NOMO-1 treated with DMSO at 0.1 percent for 48 hours (cell line): ENCODE data around the gene PCBP4.

ENCODE experiments used
- DNase-seq: peaks from one replicate; lab custom pipeline; 2025; ENCODE audit not compliant: unreplicated experiment; lab: John Stamatoyannopoulos, UW

PCBP4 gene

GRCh38 chr3:51955893-51956770 lies 11.1 kb downstream of the PCBP4 start:
- DNase-seq: no peak

- DNase-seq: no peak
These were observed 11.9 kb downstream of the PCBP4 start, which contains the start of gene GPR62 for GRCh38 chr3:51955175-51955892. Gene GPR62, plus strand, starts transcription at chr3:51955381. Its CDS starts 272 bp downstream, at chr3:51955653.

- DNase-seq: no peak
These were observed 12.5 kb downstream of the PCBP4 start for GRCh38 chr3:51954713-51955112.

- DNase-seq: peak; percentile 63
These were observed 13.1 kb downstream of the PCBP4 start for GRCh38 chr3:51954105-51954504.

- peak; percentile 82 for DNase-seq
These were observed 13.8 kb downstream of the PCBP4 start for GRCh38 chr3:51953445-51953844.

GRCh38 chr3:51950899-51951298 lies 16.4 kb downstream of the PCBP4 start:
- DNase-seq: no peak

GRCh38 chr3:51949121-51949520 lies 18.1 kb downstream of the PCBP4 start:
- DNase-seq: no peak

- no peak for DNase-seq
These were observed 19.2 kb downstream of the PCBP4 start for GRCh38 chr3:51948016-51948580.

- DNase-seq: no peak
These were observed 19.9 kb downstream of the PCBP4 start for GRCh38 chr3:51947215-51947900.

- no peak for DNase-seq
These were observed 20.5 kb downstream of the PCBP4 start for GRCh38 chr3:51946796-51947195.

GRCh38 chr3:51945926-51946705 lies 21.1 kb downstream of the PCBP4 start:
- no peak for DNase-seq

- DNase-seq: no peak
These were observed 22.0 kb downstream of the PCBP4 start for GRCh38 chr3:51945031-51945840.

GRCh38 chr3:51944451-51945021 lies 22.7 kb downstream of the PCBP4 start:
- DNase-seq: no peak

- DNase-seq: no peak
These were observed 23.5 kb downstream of the PCBP4 start for GRCh38 chr3:51943451-51944391.

GRCh38 chr3:51942603-51943450 lies 24.4 kb downstream of the PCBP4 start:
- peak; percentile 16 for DNase-seq

- DNase-seq: peak; percentile 100
These were observed 25.3 kb downstream of the PCBP4 start, which contains the start of the genes PARP3 and RRP9 for GRCh38 chr3:51941798-51942602. Gene PARP3, plus strand, starts transcription at chr3:51942363. Its CDS starts 993 bp downstream, at chr3:51943356. Gene RRP9, minus strand, starts transcription at chr3:51941904. Its CDS starts 37 bp downstream, at chr3:51941867.
